B cell (primary cell): ENCODE measurements around the gene PTPN13. TPM values are rescaled to one million over a fixed set of nuclear protein-coding genes. Genes with fewer than 3 reads are reported as not detected.

Experiments
- ATAC-seq: fragments of 200-7000 bp; cut with Tn5 transposase; one replicate; pipeline ENCODE4 v1.10.0; 2021; ENCODE audit warnings: low read depth, mild to moderate bottlenecking, moderate number of reproducible peaks, moderate library complexity
- CTCF ChIA-PET: fragments of 350-600 bp; sonication (Branson Sonifier 250); formaldehyde crosslinking; loops from one replicate; lab custom pipeline; 2021; ENCODE audit warnings: antibody characterized with exemption, inconsistent platforms; lab: Charles Lee
- POLR2A ChIA-PET: fragments of 350-600 bp; sonication (Branson Sonifier 250); formaldehyde crosslinking; loops from one replicate; lab custom pipeline; 2021; ENCODE audit warnings: antibody characterized with exemption; lab: Charles Lee
- DNase-seq: peaks from one replicate; pipeline ENCODE4 v3.0.0; 2013
- H2AFZ ChIP-seq: 2 replicates; pipeline ENCODE4 v1.6.1; 2012; ENCODE audit warnings: mild to moderate bottlenecking, low read depth, low read length; ENCODE audit not compliant: insufficient read depth, poor library complexity, severe bottlenecking
- H3K27ac ChIP-seq, 2 donors: 1 replicate in 1 of 2; 2 replicates in 1 of 2; pipeline ENCODE4 v1.5.1; 2012 to 2013; ENCODE audit warnings: low read length in 2 of 2, mild to moderate bottlenecking in 2 of 2, moderate library complexity in 1 of 2
- H3K27me3 ChIP-seq, 4 experiments: fragments of 200-600 bp in 1 of 4; sonication (generic) in 1 of 4; replicated peaks in 1 of 4; 1 replicate in 2 of 4; 2 replicates in 2 of 4; pipeline versions ENCODE4 v1.6.1 to v1.7.0; 2013 to 2016; ENCODE audit warnings: low read length in 3 of 4, mild to moderate bottlenecking in 2 of 4, mixed read lengths in 1 of 4, moderate library complexity in 1 of 4; ENCODE audit not compliant: insufficient read depth in 4 of 4, control insufficient read depth in 3 of 4; ENCODE audit errors: control extremely low read depth in 1 of 4
- H3K36me3 ChIP-seq, 2 experiments: replicated peaks in 1 of 2; 1 replicate in 1 of 2; 2 replicates in 1 of 2; pipeline versions ENCODE4 v1.6.1 to v1.7.1; 2013; ENCODE audit warnings: low read length in 1 of 2; ENCODE audit not compliant: insufficient read depth in 2 of 2, control insufficient read depth in 1 of 2; ENCODE audit errors: control extremely low read depth in 1 of 2, extremely low read depth in 1 of 2
- H3K4me1 ChIP-seq, 2 donors: fragments of 200-600 bp in 1 of 2; sonication (generic) in 1 of 2; 1 replicate in 1 of 2; 2 replicates in 1 of 2; pipeline versions ENCODE4 v1.5.1 to v1.6.1; 2013 to 2017; ENCODE audit warnings: low read length in 2 of 2; ENCODE audit not compliant: control insufficient read depth in 2 of 2, insufficient read depth in 2 of 2
- H3K4me2 ChIP-seq: replicated peaks from 2 replicates; pipeline ENCODE3; 2012; ENCODE audit warnings: mild to moderate bottlenecking, low read depth, low read length; ENCODE audit not compliant: poor library complexity, severe bottlenecking
- H3K4me3 ChIP-seq, 5 experiments: fragments of 200-600 bp in 1 of 5; sonication (generic) in 1 of 5; 1 replicate in 3 of 5; 2 replicates in 2 of 5; pipeline versions ENCODE4 v1.5.1 to v1.7.0; 2011 to 2016; ENCODE audit warnings: low read length in 4 of 5, mild to moderate bottlenecking in 4 of 5, low read depth in 2 of 5, control low read depth in 1 of 5, moderate library complexity in 1 of 5; ENCODE audit not compliant: insufficient read depth in 1 of 5; ENCODE audit errors: control extremely low read depth in 1 of 5, extremely low read depth in 1 of 5
- H3K79me2 ChIP-seq: fragments of 200-600 bp; sonication (generic); one replicate; pipeline ENCODE4 v1.6.0; 2016; ENCODE audit warnings: low read length; ENCODE audit not compliant: control insufficient read depth, insufficient read depth
- H3K9ac ChIP-seq: fragments of 200-600 bp; sonication (generic); 2 replicates; pipeline ENCODE4 v1.6.1; 2017; ENCODE audit warnings: mild to moderate bottlenecking, low read length, moderate library complexity
- H3K9me3 ChIP-seq, 3 donors: one replicate each; pipeline versions ENCODE4 v1.6.1 to v1.7.1; 2013; ENCODE audit warnings: low read length in 2 of 3; ENCODE audit not compliant: control insufficient read depth in 2 of 3, insufficient read depth in 1 of 3; ENCODE audit errors: control extremely low read depth in 1 of 3
- H4K20me1 ChIP-seq: 2 replicates; pipeline ENCODE4 v1.6.0; 2012; ENCODE audit warnings: mild to moderate bottlenecking, low read length; ENCODE audit not compliant: insufficient read depth, control insufficient read depth, poor library complexity, severe bottlenecking
- H3K27ac Mint-ChIP-seq: one replicate; pipeline ENCODE4 v1.8.0; 2021; ENCODE audit warnings: mixed read lengths
- H3K27me3 Mint-ChIP-seq: one replicate; pipeline ENCODE4 v1.8.0; 2021; ENCODE audit warnings: mixed read lengths
- H3K4me1 Mint-ChIP-seq: one replicate; pipeline ENCODE4 v1.8.0; 2021; ENCODE audit warnings: mixed read lengths
- H3K4me3 Mint-ChIP-seq: one replicate; pipeline ENCODE4 v1.8.0; 2021; ENCODE audit warnings: mixed read lengths
- H3K9me3 Mint-ChIP-seq: one replicate; pipeline ENCODE4 v1.8.0; 2022; ENCODE audit warnings: mixed read lengths; ENCODE audit not compliant: insufficient read depth
- CTCF ChIP-seq: fragments of 200-600 bp; IDR thresholded peaks from one replicate; pipeline ENCODE4 v1.8.0; 2022; ENCODE audit warnings: antibody characterized with exemption, mild to moderate bottlenecking
- EZH2 ChIP-seq: IDR thresholded peaks from 2 replicates; pipeline ENCODE4 v1.6.1; 2012; ENCODE audit warnings: borderline replicate concordance, low read depth, mild to moderate bottlenecking, moderate library complexity, low read length; ENCODE audit not compliant: insufficient read depth, poor library complexity, severe bottlenecking
- WGBS: methylation state at CpG from one replicate; pipeline ENCODE4 v1.1.5; 2013; ENCODE audit warnings: missing lambda C conversion rate; ENCODE audit not compliant: insufficient coverage; 5-methylcytosine and 5-hydroxymethylcytosine counted together
- intact Hi-C: fragments of 100-400 bp; cut with micrococcal nuclease; formaldehyde crosslinking; loops from one replicate; pipeline ENCODE4 v1.10.0; 2022
- polyA plus RNA-seq: library from polyadenylated mRNA; depleted of rRNA; stranded (reverse); fragments of >200 nt; gene quantifications from 2 replicates; pipeline ENCODE4 v1.2.3, GENCODE V29; 2012
- total RNA-seq, 2 donors: library from RNA; stranded (reverse); fragments of 120-200 nt in 1 of 2; gene quantifications; 1 replicate in 1 of 2; 2 replicates in 1 of 2; pipeline versions ENCODE4 v1.2.3 to v1.2.4, GENCODE V29; 2013 to 2022

The PTPN13 gene
- total and polyA plus RNA-seq, 2 donors (not counting 1 experiment from before 2014, with no cell fraction given): 0.91 TPM; not detected in 1

DNA sequence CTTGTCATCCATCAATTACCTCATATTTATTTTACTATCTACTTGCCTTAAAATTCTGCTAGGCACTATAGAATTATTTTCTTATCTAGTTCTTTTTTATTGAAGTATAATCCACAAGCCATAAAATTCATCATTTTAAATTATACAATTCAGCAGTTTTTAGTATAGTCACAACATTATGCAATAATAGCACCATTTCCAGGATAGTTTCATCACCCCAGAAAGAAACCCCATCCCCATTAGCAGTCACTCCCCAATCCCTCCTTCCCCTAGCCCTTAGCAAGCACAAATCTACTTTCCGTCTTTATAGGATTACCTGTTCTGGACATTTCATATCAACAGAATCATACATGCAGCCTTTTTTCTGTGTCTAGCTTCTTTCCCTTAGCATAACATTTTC is 239.5 kb downstream of the PTPN13 start:
- ATAC-seq: no peak

DNA sequence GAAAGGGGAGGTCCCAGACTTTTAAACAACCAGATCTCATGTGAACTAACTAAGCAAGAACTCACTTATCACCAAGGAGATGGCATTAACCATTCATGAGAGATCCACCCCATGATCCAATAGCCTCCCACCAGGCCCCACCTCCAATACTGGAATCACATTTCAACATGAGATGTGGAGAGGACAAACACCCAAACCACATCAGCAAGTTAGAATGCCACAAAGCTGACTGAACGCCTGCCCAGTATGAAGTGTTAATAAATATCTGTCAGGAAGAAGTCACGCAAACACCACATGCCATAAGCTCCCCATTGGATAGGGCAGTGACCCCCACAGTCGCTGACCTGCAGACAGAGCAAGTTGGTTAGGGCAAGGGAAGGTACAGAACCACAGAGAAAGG is 240.8 kb downstream of the PTPN13 start:
- intact Hi-C loops: no loop called here
- Histone ChIP-seq H3K4me3 (no peak overlapping the region), H2AFZ (no peak overlapping the region), H3K27me3 (no peaks in the 10 kb centered on the region), H3K4me1 (no peaks in the 10 kb centered on the region), H3K27ac (no peak overlapping the region), H3K79me2 (no peaks in the 10 kb centered on the region), H4K20me1 (no peaks in the 10 kb centered on the region), H3K9ac (no peak overlapping the region), H3K9me3 (no peaks in the 10 kb centered on the region), H3K4me2 (no peak overlapping the region), H3K36me3 (no peaks in the 10 kb centered on the region)
- whole genome bisulfite sequencing: 60% methylated on average over 1 of the region's 3 CpGs
- H3K9me3 Mint-ChIP-seq: no peaks in the 10 kb centered on the region
- TF ChIP-seq CTCF (no peak), EZH2 (no peak)
- no peaks in the 10 kb centered on the region for H3K4me1 Mint-ChIP-seq
- ATAC-seq: no peak
- ChIA-PET POLR2A (no interaction called here), CTCF (no interaction called here)
- peaks cover 3% of the 10 kb centered on the region for H3K27me3 Mint-ChIP-seq
- DNase-seq: no peak
- H3K27ac Mint-ChIP-seq: no peak overlapping the region
- H3K4me3 Mint-ChIP-seq: no peak overlapping the region

More for the DNA sequence above, 239.5 kb downstream of the PTPN13 start:
- intact Hi-C loops: no loop called here
- CTCF ChIA-PET: no interaction called here
- Histone ChIP-seq H3K4me2 (no peak overlapping the region), H4K20me1 (no peaks in the 10 kb centered on the region), H3K9ac (no peak overlapping the region), H3K9me3 (no peaks in the 10 kb centered on the region), H3K4me1 (no peaks in the 10 kb centered on the region), H3K27me3 (no peaks in the 10 kb centered on the region), H2AFZ (no peak overlapping the region), H3K27ac (no peak overlapping the region), H3K79me2 (no peaks in the 10 kb centered on the region), H3K4me3 (no peak overlapping the region), H3K36me3 (no peaks in the 10 kb centered on the region)
- H3K27me3 Mint-ChIP-seq: peaks cover 5% of the 10 kb centered on the region
- POLR2A ChIA-PET: no interaction called here
- no peak overlapping the region for H3K4me3 Mint-ChIP-seq
- no peaks in the 10 kb centered on the region for H3K4me1 Mint-ChIP-seq
- 100% methylated on average over 1 of the region's 1 CpG for WGBS
- DNase-seq: no peak
- TF ChIP-seq CTCF (no peak), EZH2 (no peak)
- no peaks in the 10 kb centered on the region for H3K9me3 Mint-ChIP-seq
- H3K27ac Mint-ChIP-seq: no peak overlapping the region
